GM19328 (cell line): ENCODE measurements around the gene MED15.
"Not testable (repeated sequence)": the region's sequence is repeated elsewhere in the genome, so short reads cannot be mapped to it uniquely, and the experiment has no call there.

Experiments
- ATAC-seq: cut with Tn5 transposase; IDR thresholded peaks from one replicate; pipeline ENCODE4 v1.9.1; 2021; ENCODE audit warnings: mild to moderate bottlenecking, moderate library complexity; ENCODE audit not compliant: unreplicated experiment

Gene MED15

GRCh38 chr22:20581503-20582170 is 74.2 kb downstream of the MED15 start:
- no peak for ATAC-seq

DNA sequence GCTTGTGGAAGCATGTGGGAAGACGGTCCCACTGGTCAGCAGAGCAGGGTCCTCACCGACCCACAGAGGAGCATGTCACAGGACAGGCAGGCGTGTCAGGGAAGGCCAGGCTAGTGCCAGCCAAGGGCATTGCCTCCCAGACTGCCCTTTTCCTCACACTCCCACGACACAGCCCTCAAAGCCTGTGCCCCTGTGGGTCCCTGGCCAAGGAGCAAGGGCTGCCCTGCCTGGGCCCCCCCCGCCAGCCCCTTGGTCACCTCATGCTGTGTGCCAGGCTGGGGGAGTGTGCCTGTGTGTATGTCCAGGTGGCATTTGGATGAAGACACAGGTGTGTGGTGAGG is 74.7 kb downstream of the MED15 start:
- ATAC-seq = no peak

DNA sequence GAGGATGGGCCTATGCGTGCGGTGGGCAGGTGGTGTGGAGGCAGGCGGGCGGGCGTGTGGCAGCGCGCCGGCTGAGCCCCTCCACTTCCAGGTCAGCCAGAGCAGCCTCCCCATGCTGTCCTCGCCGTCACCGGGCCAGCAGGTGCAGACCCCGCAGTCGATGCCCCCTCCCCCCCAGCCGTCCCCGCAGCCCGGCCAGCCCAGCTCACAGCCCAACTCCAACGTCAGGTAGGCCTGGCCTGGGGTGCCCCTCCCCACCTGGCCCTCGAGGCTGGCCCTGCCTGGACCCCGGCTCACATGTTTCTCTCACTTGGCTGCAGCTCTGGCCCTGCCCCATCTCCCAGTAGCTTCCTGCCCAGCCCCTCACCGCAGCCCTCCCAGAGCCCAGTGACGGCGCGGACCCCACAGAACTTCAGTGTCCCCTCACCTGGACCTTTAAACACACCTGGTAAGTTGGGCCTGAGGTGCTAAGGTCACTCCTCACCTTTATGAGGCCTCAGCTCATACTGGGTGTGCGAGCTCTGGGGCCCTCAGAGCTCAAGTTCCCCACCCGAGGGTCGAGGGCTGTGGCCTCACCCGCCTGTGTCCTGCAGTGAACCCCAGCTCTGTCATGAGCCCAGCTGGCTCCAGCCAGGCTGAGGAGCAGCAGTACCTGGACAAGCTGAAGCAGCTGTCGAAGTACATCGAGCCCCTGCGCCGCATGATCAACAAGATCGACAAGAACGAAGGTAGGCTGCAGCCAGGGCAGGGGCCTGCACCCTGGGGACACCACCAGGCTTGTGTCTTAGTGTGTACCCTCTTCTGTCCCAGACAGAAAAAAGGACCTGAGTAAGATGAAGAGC is 75.3 kb downstream of the MED15 start:
- ATAC-seq = no peak

DNA sequence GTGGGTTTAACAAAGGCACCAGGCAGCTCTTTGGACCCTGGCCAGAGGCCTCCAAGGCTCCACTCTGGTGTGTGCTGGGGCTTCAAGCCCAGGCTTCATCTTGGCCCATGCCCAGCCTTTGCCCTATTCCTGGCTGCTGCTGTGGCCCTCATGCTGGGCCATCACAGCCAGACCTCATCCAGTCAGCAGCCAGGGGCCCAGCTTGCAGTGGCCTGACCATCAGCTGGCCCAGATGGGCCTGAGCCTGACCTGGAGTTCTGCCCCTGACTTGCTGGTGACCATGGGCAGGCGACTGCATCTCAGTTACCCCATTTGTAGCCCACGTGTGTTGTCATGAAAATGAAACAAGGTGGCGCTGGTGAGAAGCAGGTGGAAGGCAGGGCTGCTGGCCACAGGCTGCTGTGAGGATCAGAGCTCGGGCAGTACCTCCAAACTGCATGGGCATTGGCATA is 76.1 kb downstream of the MED15 start:
- ATAC-seq = no peak

DNA sequence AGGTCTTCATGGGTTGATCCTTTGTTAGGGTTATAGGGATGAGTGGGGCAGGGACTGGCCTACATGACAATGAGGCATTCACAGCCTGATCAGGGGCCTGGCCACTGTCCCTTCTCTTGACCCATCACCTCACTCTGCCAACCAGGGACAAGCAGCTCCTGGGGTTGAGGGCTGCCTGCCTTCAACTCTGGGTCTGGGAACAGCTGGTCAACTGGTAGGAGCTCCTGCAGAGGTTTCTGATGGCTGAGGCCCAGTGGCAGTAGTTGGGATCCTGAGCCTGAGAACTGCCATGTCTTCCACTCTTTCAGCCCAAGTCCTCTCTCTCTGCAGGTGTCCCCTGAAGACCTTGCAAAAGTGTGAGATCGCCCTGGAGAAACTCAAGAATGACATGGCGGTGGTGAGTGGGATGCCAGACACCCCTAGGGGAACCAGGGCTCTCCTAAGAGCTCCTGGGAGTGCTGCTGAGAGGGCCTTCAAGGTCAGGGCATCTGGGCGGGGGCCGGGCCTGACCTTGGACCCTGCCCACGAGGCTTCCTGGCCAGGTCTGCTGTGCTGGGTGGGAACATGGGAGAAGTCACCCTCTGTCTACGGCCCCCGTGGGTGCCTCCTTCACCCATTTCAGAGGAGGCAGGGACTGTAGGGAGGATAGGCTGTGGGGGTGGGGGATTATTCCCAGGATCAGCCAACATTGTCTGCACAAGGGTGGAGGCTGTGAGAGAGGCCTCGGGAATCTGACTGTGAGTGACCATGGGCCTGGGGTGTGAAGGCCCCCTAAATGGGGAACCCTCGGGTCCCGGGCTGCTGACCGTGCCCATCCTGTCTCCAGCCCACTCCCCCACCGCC is 76.8 kb downstream of the MED15 start:
- no peak for ATAC-seq

GRCh38 chr22:20584872-20585638 is 77.6 kb downstream of the MED15 start:
- no peak for ATAC-seq

- no peak for ATAC-seq
These were observed 78.4 kb downstream of the MED15 start for GRCh38 chr22:20585639-20586402.

GRCh38 chr22:20586403-20586745 is 79.0 kb downstream of the MED15 start:
- ATAC-seq = no peak

DNA sequence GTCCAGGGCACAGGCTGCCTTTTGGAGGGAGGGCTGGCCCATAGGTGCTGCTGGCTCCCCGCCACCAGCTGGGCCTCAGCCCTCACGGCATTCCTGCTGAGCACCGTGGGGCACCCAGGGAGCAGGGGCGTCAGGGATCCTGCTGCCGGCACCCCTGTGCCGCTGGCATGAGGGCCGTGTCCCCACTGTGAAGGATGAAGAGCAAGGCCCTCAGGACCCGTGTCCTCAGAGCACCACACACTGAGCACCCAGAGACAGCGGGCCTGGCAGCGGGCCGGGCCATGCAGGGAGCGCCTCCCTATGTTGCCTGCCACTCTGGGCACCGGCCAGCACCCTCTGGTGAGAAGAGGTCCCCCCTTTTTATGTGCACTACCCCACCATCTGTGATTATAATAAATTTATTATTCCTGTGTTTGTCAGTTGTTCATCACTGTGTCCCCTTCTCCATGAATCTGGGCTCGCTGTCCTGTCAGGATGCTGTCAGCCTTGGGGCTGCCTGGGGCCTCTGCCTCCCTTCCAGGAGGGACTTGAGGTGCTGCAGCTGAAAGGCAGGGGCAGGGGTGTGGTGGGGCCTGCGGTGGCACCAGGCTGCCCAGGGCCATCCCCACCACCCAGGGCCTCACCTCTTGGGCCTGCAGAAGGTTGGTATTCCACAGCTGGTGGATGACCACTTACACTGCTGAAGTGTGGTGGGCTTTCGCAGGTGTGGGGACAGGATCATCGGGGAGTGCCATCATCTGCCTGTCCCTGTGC is 80.0 kb downstream of the MED15 start:
- no peak for ATAC-seq

DNA sequence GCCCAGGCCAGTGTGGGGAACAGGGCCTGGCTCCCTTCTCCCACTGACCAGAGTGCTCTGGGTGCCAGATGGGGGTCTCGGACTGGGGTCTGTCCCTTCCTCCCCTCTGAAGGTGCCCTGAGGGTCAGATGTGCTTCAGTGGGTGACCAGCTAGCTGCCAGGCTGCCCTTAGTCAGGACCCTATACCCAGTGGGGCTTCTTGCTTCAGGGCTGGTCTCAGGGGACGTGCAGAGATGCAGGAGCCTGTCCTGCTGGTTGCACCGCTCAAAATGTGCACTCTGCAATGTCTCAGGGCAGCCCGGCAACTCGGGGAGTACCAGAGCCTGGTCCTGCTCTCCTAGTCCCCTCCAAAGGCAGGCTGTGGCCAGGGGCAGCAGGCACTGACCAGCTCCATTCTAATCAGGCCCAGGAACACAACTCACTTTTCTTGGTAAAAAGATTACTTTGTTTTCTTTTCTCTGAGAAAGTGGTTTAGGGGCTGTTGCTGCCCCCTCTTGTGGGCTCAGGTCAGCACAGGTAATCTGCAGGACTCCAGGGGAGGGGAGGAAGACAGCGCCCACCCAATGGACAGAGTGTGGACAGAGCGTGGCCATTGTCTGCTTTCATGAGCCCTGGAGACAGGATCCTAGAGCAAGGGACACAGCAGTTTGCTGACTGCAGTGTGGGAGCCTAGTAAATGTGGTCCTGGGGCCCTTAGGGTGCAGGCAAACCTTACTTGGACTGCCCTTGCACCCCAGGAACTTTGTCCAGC is 80.9 kb downstream of the MED15 start:
- no peak for ATAC-seq

DNA sequence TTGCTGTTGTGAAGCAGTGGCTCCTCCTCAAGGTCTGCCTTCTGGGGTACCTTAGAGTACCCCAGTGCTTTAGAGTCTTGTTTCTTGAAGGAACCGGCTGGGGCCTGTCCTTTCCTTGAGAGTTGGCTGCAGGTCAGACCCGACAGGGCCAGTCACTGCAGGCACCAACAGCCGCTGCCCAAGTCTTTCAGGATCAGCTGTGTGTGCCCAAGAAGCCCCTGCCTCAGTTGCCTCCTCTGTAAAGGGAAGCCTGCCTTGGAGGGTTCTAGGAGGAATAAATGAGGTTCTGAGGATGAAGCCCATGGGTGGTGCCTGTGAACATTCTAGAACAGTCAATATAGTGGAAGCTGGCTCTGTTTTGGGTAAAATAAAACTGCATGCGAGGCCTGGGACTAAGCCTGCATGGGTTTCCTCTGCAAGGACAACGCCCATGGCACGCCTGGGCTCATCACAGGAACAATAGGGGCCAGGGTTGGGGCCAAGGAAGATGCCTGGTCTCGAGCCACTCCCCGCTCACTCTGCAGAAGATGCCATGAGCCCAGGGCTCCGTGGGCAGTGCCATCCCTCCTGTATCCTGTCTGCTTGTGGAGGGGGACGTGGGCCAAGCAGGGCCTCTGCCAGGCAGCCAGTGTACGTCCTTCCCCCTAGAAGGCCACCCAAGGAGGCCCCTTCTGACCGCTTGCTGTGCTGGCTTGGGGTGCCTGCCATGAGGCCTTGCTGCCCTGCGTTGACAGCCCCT is 81.6 kb downstream of the MED15 start:
- ATAC-seq = no peak

- ATAC-seq = no peak
These were observed 82.4 kb downstream of the MED15 start for GRCh38 chr22:20589614-20590476.

DNA sequence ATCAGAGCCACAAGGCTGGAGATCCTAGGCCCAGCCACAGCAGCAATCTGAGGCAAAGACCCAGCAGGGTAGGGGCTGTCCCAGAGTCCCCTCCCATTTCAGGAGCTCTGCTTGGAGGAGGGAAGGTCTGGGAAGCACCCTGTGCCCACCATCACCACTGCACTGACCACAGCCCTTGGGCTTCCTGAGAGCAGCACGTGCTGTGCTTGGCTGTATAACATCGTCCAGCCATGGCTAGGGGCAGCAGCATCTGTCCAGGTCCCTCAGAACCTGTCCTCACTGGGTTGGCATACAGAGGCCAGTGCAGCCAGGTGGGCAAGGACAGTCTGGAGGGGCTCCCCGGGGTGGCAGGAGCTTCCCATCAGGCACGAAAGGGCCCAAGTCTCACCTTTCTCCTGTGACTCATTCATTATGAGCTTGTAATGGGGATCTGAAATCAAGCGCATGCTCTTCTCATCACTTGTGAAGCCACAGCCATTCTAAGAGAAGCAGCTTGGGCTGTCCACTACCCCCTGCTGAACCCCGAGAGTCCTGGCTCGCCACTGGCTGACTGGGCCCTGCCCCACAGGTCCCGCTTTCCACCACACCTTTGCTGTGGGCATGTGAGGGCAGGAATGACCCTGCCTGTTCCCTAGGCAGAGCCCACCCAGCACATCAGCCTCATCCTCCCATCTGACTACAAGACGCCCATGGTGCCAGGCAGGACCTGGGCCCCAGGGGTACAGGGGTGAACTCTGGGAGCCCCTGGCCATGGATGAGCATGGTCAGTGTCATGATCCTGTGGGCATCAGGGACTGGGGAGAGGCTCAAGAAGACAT is 83.3 kb downstream of the MED15 start:
- ATAC-seq = no peak

GRCh38 chr22:20591295-20591645 is 83.9 kb downstream of the MED15 start:
- no peak for ATAC-seq

- no peak for ATAC-seq
These were observed 84.4 kb downstream of the MED15 start for GRCh38 chr22:20591660-20592310.

DNA sequence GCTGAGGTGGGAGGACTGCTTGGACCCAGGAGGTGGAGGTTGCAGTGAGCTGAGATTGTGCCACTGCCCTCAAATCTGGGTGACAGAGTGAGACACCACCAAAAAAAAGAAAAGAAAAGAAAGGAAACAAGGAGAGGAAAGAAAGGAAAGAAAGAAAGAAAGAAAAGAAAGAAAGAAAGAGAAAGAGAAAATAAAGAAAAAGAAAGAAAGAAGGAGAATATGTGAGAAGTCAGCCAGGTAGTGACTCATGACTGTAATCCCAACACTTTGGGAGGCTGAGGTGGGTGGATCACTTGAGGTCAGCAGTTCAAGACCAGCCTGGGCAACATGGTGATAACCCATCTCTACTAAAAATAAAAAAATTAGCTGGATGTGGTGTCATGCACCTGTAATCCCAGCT is 86.6 kb downstream of the MED15 start:
- not testable (repeated sequence) for ATAC-seq
